Measurements from ENCODE around the gene UGT1A3.

The UGT1A3 gene

GRCh38 chr2:233791883-233792329 is 63.1 kb downstream of the UGT1A3 start:
- Histone ChIP-seq H3K27me3 (ENCODE audit: insufficient read depth, low read depth, severe bottlenecking) (no peaks in the 10 kb centered on the region), H3K9me3 (ENCODE audit: severe bottlenecking) (no peaks in the 10 kb centered on the region), H3K4me3 (ENCODE audit: low read depth, low read length) (no peak overlapping the region), H3K27ac (no peak overlapping the region), H3K36me3 (no peaks in the 10 kb centered on the region)
- no peak for TF ChIP-seq CTCF (IDR thresholded peaks at IDR 0.05; ENCODE audit: low read depth, low read length)
- no peak for DNase-seq

- Histone ChIP-seq H3K36me3 (no peaks in the 10 kb centered on the region), H3K4me3 (ENCODE audit: low read depth, low read length) (no peak overlapping the region), H3K27me3 (ENCODE audit: insufficient read depth, low read depth, severe bottlenecking) (no peaks in the 10 kb centered on the region), H3K9me3 (ENCODE audit: severe bottlenecking) (no peaks in the 10 kb centered on the region), H3K27ac (no peak overlapping the region)
- DNase-seq = no peak
- no peak for TF ChIP-seq CTCF (IDR thresholded peaks at IDR 0.05; ENCODE audit: low read depth, low read length)
These were observed 63.9 kb downstream of the UGT1A3 start for GRCh38 chr2:233792720-233793119.

GRCh38 chr2:233793465-233794127 is 64.8 kb downstream of the UGT1A3 start:
- Histone ChIP-seq H3K36me3 (no peaks in the 10 kb centered on the region), H3K27ac (no peak overlapping the region), H3K27me3 (ENCODE audit: insufficient read depth, low read depth, severe bottlenecking) (no peaks in the 10 kb centered on the region), H3K9me3 (ENCODE audit: severe bottlenecking) (no peaks in the 10 kb centered on the region), H3K4me3 (ENCODE audit: low read depth, low read length) (no peak overlapping the region)
- no peak for DNase-seq
- no peak for TF ChIP-seq CTCF (IDR thresholded peaks at IDR 0.05; ENCODE audit: low read depth, low read length)

GRCh38 chr2:233794128-233794658 is 65.4 kb downstream of the UGT1A3 start:
- no peak for TF ChIP-seq CTCF (IDR thresholded peaks at IDR 0.05; ENCODE audit: low read depth, low read length)
- H3K4me3 ChIP-seq (ENCODE audit: low read depth, low read length) = no peak overlapping the region
- no peaks in the 10 kb centered on the region for H3K27me3 ChIP-seq (ENCODE audit: insufficient read depth, low read depth, severe bottlenecking)
- DNase-seq = no peak
- H3K9me3 ChIP-seq (ENCODE audit: severe bottlenecking) = no peaks in the 10 kb centered on the region
- no peak overlapping the region for H3K27ac ChIP-seq
- no peaks in the 10 kb centered on the region for H3K36me3 ChIP-seq

- Histone ChIP-seq H3K27me3 (ENCODE audit: insufficient read depth, low read depth, severe bottlenecking) (no peaks in the 10 kb centered on the region), H3K4me3 (ENCODE audit: low read depth, low read length) (no peak overlapping the region), H3K27ac (no peak overlapping the region), H3K36me3 (no peaks in the 10 kb centered on the region), H3K9me3 (ENCODE audit: severe bottlenecking) (peaks cover 4% of the 10 kb centered on the region)
- DNase-seq = no peak
- no peak for TF ChIP-seq CTCF (IDR thresholded peaks at IDR 0.05; ENCODE audit: low read depth, low read length)
These were observed 66.9 kb downstream of the UGT1A3 start for GRCh38 chr2:233795735-233796171.

- TF ChIP-seq CTCF (IDR thresholded peaks at IDR 0.05; ENCODE audit: low read depth, low read length) = no peak
- H3K27me3 ChIP-seq (ENCODE audit: insufficient read depth, low read depth, severe bottlenecking) = no peaks in the 10 kb centered on the region
- DNase-seq = no peak
- no peaks in the 10 kb centered on the region for H3K36me3 ChIP-seq
- H3K27ac ChIP-seq = no peak overlapping the region
- peaks cover 4% of the 10 kb centered on the region for H3K9me3 ChIP-seq (ENCODE audit: severe bottlenecking)
- H3K4me3 ChIP-seq (ENCODE audit: low read depth, low read length) = no peak overlapping the region
These were observed 67.4 kb downstream of the UGT1A3 start for GRCh38 chr2:233796254-233796653.
